ENCODE results near the gene B3GNT3. TPM values are rescaled to one million over a fixed set of nuclear protein-coding genes. Genes with fewer than 3 reads are reported as not detected.
A peak's percentile ranks its signal among the peaks of the same experiment; 100 is the strongest.

B3GNT3 gene
- polyA plus RNA-seq, 3 donors, result not detected

- Mint-ChIP-seq H3K27ac (peak overlapping the region in 1 of 7 donors; percentile 65), H3K4me3 (no peak overlapping the region), H3K27me3 (ENCODE audit: low read depth in 3 of 3) (no peaks in the 10 kb centered on the region), H3K9me3 (peaks cover 2 to 7% (median 5%) of the 10 kb centered on the region in 7 donors), H3K36me3 (peaks cover 61 to 78% of the 10 kb centered on the region in 2 donors), H3K4me1 (peaks cover 11% of the 10 kb centered on the region)
- peaks cover 0 to 5% of the 10 kb centered on the region in 2 donors for H3K9me3 ChIP-seq (replicated peaks in 1 of 2; ENCODE audit: control insufficient read depth in 1 of 2, insufficient read depth in 1 of 2, low read length in 2 of 2)
- H3K36me3 ChIP-seq (replicated peaks in 1 of 2; ENCODE audit: control insufficient read depth in 1 of 2, insufficient read depth in 2 of 2, low read length in 2 of 2), result peaks cover 49 to 63% of the 10 kb centered on the region in 2 donors
- no peak overlapping the region for H3K27ac ChIP-seq (ENCODE audit: low read depth in 1 of 2, low read length in 2 of 2)
- no peak overlapping the region for H3K9ac ChIP-seq (ENCODE audit: insufficient read depth, low read length, poor library complexity, severe bottlenecking)
- peaks cover 12 to 17% of the 10 kb centered on the region in 2 donors for H3K4me1 ChIP-seq (ENCODE audit: control insufficient read depth in 1 of 2, insufficient read depth in 2 of 2, low read length in 2 of 2)
- no peak overlapping the region for H3K4me3 ChIP-seq (replicated peaks in 1 of 3; ENCODE audit: low read depth in 2 of 3, low read length in 3 of 3)
- TF ChIP-seq CTCF (IDR thresholded peaks at IDR 0.05), result no peak
- no peak for DNase-seq
- no peaks in the 10 kb centered on the region for H3K27me3 ChIP-seq (ENCODE audit: control insufficient read depth in 2 of 2, insufficient read depth in 2 of 2, low read length in 2 of 2)
- no peak overlapping the region for H3K4me2 ChIP-seq (replicated peaks; ENCODE audit: extremely low read depth, low read length, poor library complexity, severe bottlenecking)
- over 99% methylated on average over 23 of the region's 25 CpGs for WGBS (ENCODE audit: insufficient coverage)
- H2AFZ ChIP-seq (ENCODE audit: insufficient read depth, low read depth, low read length, poor library complexity, severe bottlenecking), result no peak overlapping the region
- H3K79me2 ChIP-seq (ENCODE audit: insufficient read depth, low read length), result no peaks in the 10 kb centered on the region
- H4K20me1 ChIP-seq (ENCODE audit: insufficient read depth, low read length), result no peaks in the 10 kb centered on the region
- intact Hi-C loops (cut with micrococcal nuclease), result no loop called here
Observed at GRCh38 chr19:17831419-17831888, 36.5 kb downstream of the B3GNT3 start.

DNA sequence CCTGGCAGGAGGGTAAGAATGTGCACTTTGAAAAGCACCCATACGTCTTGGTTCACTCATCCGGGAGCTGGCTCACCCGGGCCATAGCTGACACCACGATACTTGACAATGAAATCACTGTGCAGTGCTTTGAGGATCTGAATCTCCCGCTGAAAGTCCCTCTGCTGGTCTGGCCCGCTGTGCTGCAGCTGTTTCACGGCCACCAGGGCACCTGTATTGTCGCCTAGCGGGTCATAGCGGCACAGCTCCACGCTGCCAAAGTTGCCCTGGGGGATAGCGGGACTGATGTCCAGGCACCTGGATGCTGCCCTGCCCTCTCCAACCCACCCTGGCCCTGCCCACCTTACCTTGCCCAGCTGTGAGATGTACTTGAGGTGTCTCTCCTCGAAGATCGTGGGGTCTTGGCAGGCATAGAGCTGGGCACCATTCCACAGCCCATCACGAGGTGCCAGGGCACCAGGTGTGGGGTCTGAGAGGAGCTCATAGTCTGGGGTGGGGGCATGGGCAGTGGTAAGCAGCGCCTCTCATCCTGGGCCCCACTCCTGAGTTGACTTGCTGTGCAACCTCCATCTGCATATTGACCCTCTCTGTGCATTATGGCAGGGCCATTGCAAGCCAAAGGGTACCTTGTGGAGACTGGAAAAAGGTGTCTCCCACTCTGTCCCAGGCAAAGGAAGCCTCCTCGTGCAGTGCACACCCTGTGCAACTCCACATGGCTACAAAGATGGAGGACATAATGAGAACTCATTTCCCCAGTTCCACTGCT, 37.7 kb downstream of the B3GNT3 start:
- Histone ChIP-seq H3K36me3 (replicated peaks in 1 of 2; ENCODE audit: control insufficient read depth in 1 of 2, insufficient read depth in 2 of 2, low read length in 2 of 2) (peaks cover 49 to 69% of the 10 kb centered on the region in 2 donors), H3K4me3 (replicated peaks in 1 of 3; ENCODE audit: low read depth in 2 of 3, low read length in 3 of 3) (no peak overlapping the region), H3K9ac (ENCODE audit: insufficient read depth, low read length, poor library complexity, severe bottlenecking) (no peak overlapping the region), H3K79me2 (ENCODE audit: insufficient read depth, low read length) (no peaks in the 10 kb centered on the region), H3K9me3 (replicated peaks in 1 of 2; ENCODE audit: control insufficient read depth in 1 of 2, insufficient read depth in 1 of 2, low read length in 2 of 2) (peaks cover 0 to 5% of the 10 kb centered on the region in 2 donors), H3K27me3 (ENCODE audit: control insufficient read depth in 2 of 2, insufficient read depth in 2 of 2, low read length in 2 of 2) (no peaks in the 10 kb centered on the region), H3K27ac (ENCODE audit: low read depth in 1 of 2, low read length in 2 of 2) (no peak overlapping the region), H3K4me2 (replicated peaks; ENCODE audit: extremely low read depth, low read length, poor library complexity, severe bottlenecking) (no peak overlapping the region), H3K4me1 (ENCODE audit: control insufficient read depth in 1 of 2, insufficient read depth in 2 of 2, low read length in 2 of 2) (peaks cover 5 to 9% of the 10 kb centered on the region in 2 donors), H4K20me1 (ENCODE audit: insufficient read depth, low read length) (no peaks in the 10 kb centered on the region), H2AFZ (ENCODE audit: insufficient read depth, low read depth, low read length, poor library complexity, severe bottlenecking) (no peak overlapping the region)
- Mint-ChIP-seq H3K27ac (peak overlapping the region in 3 of 7 donors; percentile 30 to 50 (median 35)), H3K9me3 (peaks cover 2 to 7% (median 5%) of the 10 kb centered on the region in 7 donors), H3K36me3 (peaks cover 67 to 83% of the 10 kb centered on the region in 2 donors), H3K27me3 (ENCODE audit: low read depth in 3 of 3) (no peaks in the 10 kb centered on the region), H3K4me1 (peaks cover 7% of the 10 kb centered on the region), H3K4me3 (no peak overlapping the region)
- DNase-seq, result no peak
- 98% methylated on average over 17 of the region's 17 CpGs for WGBS (ENCODE audit: insufficient coverage)
- intact Hi-C loops (cut with micrococcal nuclease), result no loop called here
- TF ChIP-seq CTCF (IDR thresholded peaks at IDR 0.05), result no peak
